ENCODE measurements around the gene SEC31B. TPM values are rescaled to one million over a fixed set of nuclear protein-coding genes. Genes with fewer than 3 reads are reported as not detected.

SEC31B gene
- total and polyA plus RNA-seq, 3 donors from 2014 or later, result 23.1 to 42.0 (median 32.8) TPM

GRCh38 chr10:100522107-100522801 is 2.6 kb upstream of the SEC31B start:
- no peaks in the 10 kb centered on the region for H3K9me3 ChIP-seq
- WGBS, 2 donors, result 71 to 76% methylated on average over 5 of the region's 5 CpGs
- no peak overlapping the region for H3K27ac ChIP-seq
- no peak for TF ChIP-seq POLR2A (IDR thresholded peaks at IDR 0.05)
- TF ChIP-seq CTCF (IDR thresholded peaks at IDR 0.05), result no peak
- intact Hi-C loops (cut with DNase I; ENCODE audit: low total_unique reads), result no loop called here
- no peaks in the 10 kb centered on the region for H3K36me3 ChIP-seq (ENCODE audit: low read depth, missing control alignments)
- peaks cover 12% of the 10 kb centered on the region for H3K4me1 ChIP-seq
- no peak overlapping the region for H3K4me3 ChIP-seq
- H3K27me3 ChIP-seq, result no peaks in the 10 kb centered on the region
- no peak for DNase-seq

GRCh38 chr10:100520811-100521210 is 1.1 kb upstream of the SEC31B start:
- DNase-seq, result no peak
- TF ChIP-seq CTCF (IDR thresholded peaks at IDR 0.05) (no peak), POLR2A (IDR thresholded peaks at IDR 0.05) (no peak)
- Histone ChIP-seq H3K9me3 (no peaks in the 10 kb centered on the region), H3K4me3 (no peak overlapping the region), H3K36me3 (ENCODE audit: low read depth, missing control alignments) (no peaks in the 10 kb centered on the region), H3K4me1 (peaks cover 12% of the 10 kb centered on the region), H3K27me3 (no peaks in the 10 kb centered on the region), H3K27ac (no peak overlapping the region)
- 66 to 82% methylated on average over 3 of the region's 3 CpGs for WGBS, 2 donors
- intact Hi-C loops (cut with DNase I; ENCODE audit: low total_unique reads), result no loop called here

GRCh38 chr10:100518761-100519241 is 860 bp downstream of the SEC31B start:
- TF ChIP-seq CTCF (IDR thresholded peaks at IDR 0.05) (peak; percentile 73 to 79 (median 75)), POLR2A (IDR thresholded peaks at IDR 0.05) (no peak)
- peak; percentile 84 for DNase-seq
- Histone ChIP-seq H3K9me3 (no peaks in the 10 kb centered on the region), H3K36me3 (ENCODE audit: low read depth, missing control alignments) (no peaks in the 10 kb centered on the region), H3K4me3 (peak overlapping the region; percentile 61 to 65), H3K27ac (peak overlapping the region in 1 of 2 donors; percentile 25), H3K4me1 (peaks cover 12% of the 10 kb centered on the region), H3K27me3 (no peaks in the 10 kb centered on the region)
- 6 to 8% methylated on average over 7 of the region's 7 CpGs for WGBS, 2 donors
- intact Hi-C loops (cut with DNase I; ENCODE audit: low total_unique reads), result no loop called here

- no peaks in the 10 kb centered on the region for H3K36me3 ChIP-seq (ENCODE audit: low read depth, missing control alignments)
- intact Hi-C loops (cut with DNase I; ENCODE audit: low total_unique reads), result no loop called here
Observed at GRCh38 chr10:100516847-100517246, 2.8 kb downstream of the SEC31B start.

More at GRCh38 chr10:100516847-100517246, 2.8 kb downstream of the SEC31B start:
- Histone ChIP-seq H3K4me1 (peaks cover 12% of the 10 kb centered on the region), H3K27me3 (no peaks in the 10 kb centered on the region), H3K4me3 (no peak overlapping the region), H3K9me3 (no peaks in the 10 kb centered on the region), H3K27ac (no peak overlapping the region)
- TF ChIP-seq CTCF (IDR thresholded peaks at IDR 0.05) (no peak), POLR2A (IDR thresholded peaks at IDR 0.05) (no peak)
- no peak for DNase-seq
- WGBS, 2 donors, result 93 to 96% methylated on average over 2 of the region's 2 CpGs

All from testis (tissue), 3 donors.